Endothelial cell of umbilical vein (primary cell): ENCODE data around the gene ITPKB.

Source experiments
- CTCF ChIP-seq, 2 donors: IDR thresholded peaks; 1 replicate in 1 of 2; 2 replicates in 1 of 2; pipeline ENCODE4 v1.5.1; 2011; ENCODE audit warnings: low read length in 2 of 2, mild to moderate bottlenecking in 2 of 2, moderate library complexity in 2 of 2, control low read depth in 1 of 2, inconsistent platforms in 1 of 2, low read depth in 1 of 2; ENCODE audit not compliant: insufficient read depth in 1 of 2; ENCODE audit errors: extremely low read depth in 1 of 2
- GATA2 ChIP-seq: IDR thresholded peaks from 2 replicates; pipeline ENCODE4 v1.7.0; 2011; ENCODE audit warnings: low read depth, mild to moderate bottlenecking, moderate library complexity, mixed read lengths, low read length; ENCODE audit not compliant: insufficient read length, insufficient read depth
- MAX ChIP-seq: IDR thresholded peaks from 2 replicates; pipeline ENCODE4 v1.6.1; 2011; ENCODE audit not compliant: insufficient read depth, insufficient read length
- POLR2A ChIP-seq: IDR thresholded peaks from 2 replicates; pipeline ENCODE4 v1.6.1; 2012; ENCODE audit warnings: low read depth, mild to moderate bottlenecking, control low read depth, low read length
- POLR2AphosphoS5 ChIP-seq: IDR thresholded peaks from 2 replicates; pipeline ENCODE4 v1.6.1; 2012; ENCODE audit warnings: low read depth, mild to moderate bottlenecking, control low read depth, low read length, moderate library complexity; ENCODE audit not compliant: insufficient read depth

- TF ChIP-seq POLR2A = no peak
- TF ChIP-seq CTCF (IDR thresholded peaks at IDR 0.05; ENCODE audit: extremely low read depth in 1 of 2, insufficient read depth in 1 of 2, low read depth in 1 of 2, low read length in 2 of 2) = no peak
- no peak for TF ChIP-seq POLR2AphosphoS5
- no peak for TF ChIP-seq GATA2
- no peak for TF ChIP-seq MAX
These were observed 154.9 kb downstream of the ITPKB start for GRCh38 chr1:226584164-226584563.
